ENCODE results near the gene TUBB4B. TPM values are rescaled to one million over a fixed set of nuclear protein-coding genes. Genes with fewer than 3 reads are reported as not detected.

The TUBB4B gene
- polyA plus RNA-seq = 88.4 TPM

- peak within 1 kb of the TSS; percentile 84 to 97 (median 90) for H3K4me3 Mint-ChIP-seq
- no peaks in the 10 kb centered on the region for H3K36me3 Mint-ChIP-seq
- no peaks in the 10 kb centered on the region for H3K27me3 Mint-ChIP-seq
- H3K4me1 Mint-ChIP-seq = peaks cover 11 to 15% (median 11%) of the 10 kb centered on the region in 3 donors
- H3K27ac Mint-ChIP-seq = peak within 1 kb of the TSS; percentile 91 to 97 (median 95)
- no peaks in the 10 kb centered on the region for H3K9me3 Mint-ChIP-seq
These were observed at the start of gene TUBB4B for GRCh38 chr9:137240841-137241489. TSS of gene TUBB4B (plus strand) at chr9:137241287. CDS start at chr9:137241361, 74 bp downstream.

GRCh38 chr9:137191691-137192447 is 49.2 kb upstream of the TUBB4B start:
- Mint-ChIP-seq H3K9me3 (no peaks in the 10 kb centered on the region), H3K27ac (peak overlapping the region in 1 of 3 donors; percentile 65), H3K36me3 (no peaks in the 10 kb centered on the region), H3K4me1 (peaks cover 4 to 21% (median 13%) of the 10 kb centered on the region in 3 donors), H3K27me3 (no peaks in the 10 kb centered on the region), H3K4me3 (no peak overlapping the region)

- H3K27ac Mint-ChIP-seq = no peak overlapping the region
- H3K36me3 Mint-ChIP-seq = no peaks in the 10 kb centered on the region
- H3K9me3 Mint-ChIP-seq = no peaks in the 10 kb centered on the region
- peaks cover 4 to 16% (median 7%) of the 10 kb centered on the region in 3 donors for H3K4me1 Mint-ChIP-seq
- no peaks in the 10 kb centered on the region for H3K27me3 Mint-ChIP-seq
- no peak overlapping the region for H3K4me3 Mint-ChIP-seq
These were observed 48.7 kb upstream of the TUBB4B start for GRCh38 chr9:137192448-137192780.

GRCh38 chr9:137192859-137193258 is 48.2 kb upstream of the TUBB4B start:
- H3K27me3 Mint-ChIP-seq = no peaks in the 10 kb centered on the region
- no peaks in the 10 kb centered on the region for H3K9me3 Mint-ChIP-seq
- no peaks in the 10 kb centered on the region for H3K36me3 Mint-ChIP-seq
- H3K4me1 Mint-ChIP-seq = peaks cover 4 to 12% (median 5%) of the 10 kb centered on the region in 3 donors
- no peak overlapping the region for H3K27ac Mint-ChIP-seq
- no peak overlapping the region for H3K4me3 Mint-ChIP-seq

GRCh38 chr9:137193771-137194170 is 47.3 kb upstream of the TUBB4B start:
- H3K4me3 Mint-ChIP-seq = no peak overlapping the region
- no peaks in the 10 kb centered on the region for H3K9me3 Mint-ChIP-seq
- no peak overlapping the region for H3K27ac Mint-ChIP-seq
- H3K36me3 Mint-ChIP-seq = no peaks in the 10 kb centered on the region
- no peaks in the 10 kb centered on the region for H3K27me3 Mint-ChIP-seq
- peaks cover 0 to 11% (median 5%) of the 10 kb centered on the region in 3 donors for H3K4me1 Mint-ChIP-seq

- Mint-ChIP-seq H3K4me3 (no peak overlapping the region), H3K36me3 (no peaks in the 10 kb centered on the region), H3K27ac (no peak overlapping the region), H3K9me3 (no peaks in the 10 kb centered on the region), H3K27me3 (no peaks in the 10 kb centered on the region), H3K4me1 (peaks cover 0 to 7% (median under 1%) of the 10 kb centered on the region in 3 donors)
These were observed 46.7 kb upstream of the TUBB4B start for GRCh38 chr9:137194388-137194787.

GRCh38 chr9:137194909-137195308 is 46.2 kb upstream of the TUBB4B start:
- H3K27ac Mint-ChIP-seq = peak overlapping the region in 1 of 3 donors; percentile 80
- peak overlapping the region in 1 of 4 donors; percentile 63 for H3K4me3 Mint-ChIP-seq
- peaks cover 0 to 4% (median 0%) of the 10 kb centered on the region in 3 donors for H3K4me1 Mint-ChIP-seq
- no peaks in the 10 kb centered on the region for H3K36me3 Mint-ChIP-seq
- no peaks in the 10 kb centered on the region for H3K27me3 Mint-ChIP-seq
- H3K9me3 Mint-ChIP-seq = no peaks in the 10 kb centered on the region

GRCh38 chr9:137195525-137196220 is 45.4 kb upstream of the TUBB4B start:
- Mint-ChIP-seq H3K36me3 (no peaks in the 10 kb centered on the region), H3K9me3 (no peaks in the 10 kb centered on the region), H3K4me1 (peaks cover 0 to 1% (median under 1%) of the 10 kb centered on the region in 3 donors), H3K4me3 (peak overlapping the region in 2 of 4 donors; percentile 39 to 63), H3K27ac (peak overlapping the region in 1 of 3 donors; percentile 80), H3K27me3 (no peaks in the 10 kb centered on the region)

- H3K4me1 Mint-ChIP-seq = peaks cover 8 to 9% (median 9%) of the 10 kb centered on the region in 3 donors
- H3K27ac Mint-ChIP-seq = peak overlapping the region in 1 of 3 donors; percentile 39
- no peaks in the 10 kb centered on the region for H3K9me3 Mint-ChIP-seq
- H3K27me3 Mint-ChIP-seq = no peaks in the 10 kb centered on the region
- no peaks in the 10 kb centered on the region for H3K36me3 Mint-ChIP-seq
- H3K4me3 Mint-ChIP-seq = peak overlapping the region in 2 of 4 donors; percentile 4 to 57
These were observed 42.8 kb upstream of the TUBB4B start for GRCh38 chr9:137198051-137198901.

GRCh38 chr9:137198902-137199283 is 42.2 kb upstream of the TUBB4B start:
- no peaks in the 10 kb centered on the region for H3K27me3 Mint-ChIP-seq
- H3K4me1 Mint-ChIP-seq = peaks cover 8 to 9% (median 9%) of the 10 kb centered on the region in 3 donors
- no peak overlapping the region for H3K27ac Mint-ChIP-seq
- no peaks in the 10 kb centered on the region for H3K9me3 Mint-ChIP-seq
- no peaks in the 10 kb centered on the region for H3K36me3 Mint-ChIP-seq
- peak overlapping the region in 1 of 4 donors; percentile 57 for H3K4me3 Mint-ChIP-seq

- Mint-ChIP-seq H3K36me3 (no peaks in the 10 kb centered on the region), H3K27ac (peak overlapping the region in 1 of 3 donors; percentile 17), H3K4me1 (peaks cover 11 to 15% (median 12%) of the 10 kb centered on the region in 3 donors), H3K9me3 (no peaks in the 10 kb centered on the region), H3K27me3 (no peaks in the 10 kb centered on the region), H3K4me3 (peak overlapping the region; percentile 61 to 92 (median 76))
These were observed 41.5 kb upstream of the TUBB4B start for GRCh38 chr9:137199411-137200121.

- H3K4me3 Mint-ChIP-seq = peak within 1 kb of the TSS; percentile 86 to 99 (median 92)
- peaks cover 12 to 16% (median 15%) of the 10 kb centered on the region in 3 donors for H3K4me1 Mint-ChIP-seq
- no peaks in the 10 kb centered on the region for H3K27me3 Mint-ChIP-seq
- no peaks in the 10 kb centered on the region for H3K36me3 Mint-ChIP-seq
- no peaks in the 10 kb centered on the region for H3K9me3 Mint-ChIP-seq
- H3K27ac Mint-ChIP-seq = peak within 1 kb of the TSS; percentile 84 to 99 (median 94)
These were observed 40.5 kb upstream of the TUBB4B start, which contains the start of gene TPRN for GRCh38 chr9:137200311-137201204. TSS of gene TPRN (minus strand) at chr9:137200741. CDS start at chr9:137200711, 30 bp downstream.

All from IgD-negative memory B cell (primary cell).